ENCODE results near the gene WDR81.

GRCh38 chr17:1755827-1756262 is 31.3 kb downstream of the WDR81 start:
- TF ChIP-seq CTCF (IDR thresholded peaks at IDR 0.05; ENCODE audit: low read depth, low read length): no peak
- no peak for TF ChIP-seq EZH2phosphoT487 (IDR thresholded peaks at IDR 0.05; ENCODE audit: low read depth)

Data from OCI-LY3 (cell line).